NCI-H146 (cell line): Measurements from ENCODE around the gene CDCP2.
"Not testable (repeated sequence)": the region's sequence is repeated elsewhere in the genome, so short reads cannot be mapped to it uniquely, and the experiment has no call there.

Source experiments
- DNase-seq: peaks from one replicate; lab custom pipeline; 2025; lab: John Stamatoyannopoulos, UW

Gene CDCP2

GRCh38 chr1:54115520-54115919 is 37.3 kb downstream of the CDCP2 start:
- DNase-seq, result no peak

DNA sequence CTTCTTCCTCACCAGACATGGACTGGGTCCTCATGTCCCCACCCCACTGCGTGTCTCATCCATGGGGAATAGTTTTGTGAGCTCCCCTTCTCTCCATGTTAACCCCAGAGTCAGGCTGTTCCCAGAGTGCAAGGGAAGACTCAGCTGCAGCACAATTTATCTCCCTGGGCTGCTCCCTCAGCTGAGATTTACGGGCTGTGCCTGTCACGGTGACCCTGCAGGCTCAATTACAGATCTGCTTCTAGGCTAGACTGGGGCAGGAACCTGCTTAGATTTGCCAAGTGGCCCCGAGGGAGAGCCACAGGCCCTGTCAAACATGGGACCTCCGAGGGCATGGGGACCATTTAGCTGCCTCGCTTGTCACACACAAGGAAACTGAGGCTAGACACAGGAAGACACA is 37.8 kb downstream of the CDCP2 start:
- DNase-seq, result no peak

- DNase-seq, result no peak
These were observed 38.8 kb downstream of the CDCP2 start for GRCh38 chr1:54114001-54114400.

DNA sequence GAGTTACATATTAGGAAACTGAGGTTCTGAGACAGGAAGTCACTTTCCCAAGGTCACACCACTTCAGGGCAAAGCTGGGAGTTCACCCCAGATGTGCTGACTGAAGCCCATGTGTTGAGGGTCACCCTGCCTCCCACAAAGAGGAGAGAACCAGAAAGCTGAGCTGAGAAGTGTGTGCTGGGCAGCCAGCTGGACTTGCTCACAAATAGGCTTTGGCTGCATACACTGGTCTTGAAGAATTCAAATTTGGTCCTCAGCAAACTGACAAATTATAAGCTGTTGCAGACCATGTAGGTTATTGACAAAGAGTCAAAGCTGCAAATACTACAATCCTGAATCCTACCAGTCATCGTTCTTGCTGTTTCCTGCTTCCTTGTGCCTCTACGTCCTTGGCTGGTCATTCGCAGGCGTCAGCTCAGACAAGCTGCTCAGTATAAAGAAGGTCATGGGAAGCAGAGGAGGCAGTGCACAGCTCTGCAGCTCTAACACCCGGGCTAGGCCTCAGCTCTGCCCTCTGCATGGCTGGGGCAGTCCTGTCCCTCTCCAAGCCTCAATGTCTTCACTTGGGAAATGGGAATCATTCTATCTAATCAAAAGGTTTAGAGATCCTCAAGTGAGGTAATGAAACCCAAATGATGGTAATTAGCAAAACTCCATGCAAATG is 40.0 kb downstream of the CDCP2 start:
- DNase-seq, result no peak

DNA sequence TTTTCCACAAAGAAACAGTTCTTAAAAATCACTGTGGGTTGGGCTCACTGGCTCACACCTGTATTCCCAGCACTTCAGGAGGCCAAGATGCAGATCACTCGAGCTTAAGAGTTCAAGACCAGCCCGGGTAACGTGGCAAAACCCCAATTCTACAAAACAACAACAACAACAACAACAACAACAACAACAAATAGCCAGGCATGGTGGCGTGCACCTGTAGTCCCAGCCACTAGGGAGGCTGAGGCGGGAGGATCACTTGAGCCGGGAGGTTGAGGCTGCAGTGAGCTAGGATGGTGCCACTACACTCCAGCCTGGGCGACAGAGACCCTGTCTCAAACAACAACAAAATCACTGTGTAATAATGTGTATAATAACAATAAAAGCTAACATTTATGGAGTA is 40.8 kb downstream of the CDCP2 start:
- DNase-seq, result no peak

GRCh38 chr1:54111624-54112023 is 41.2 kb downstream of the CDCP2 start:
- DNase-seq, result no peak

DNA sequence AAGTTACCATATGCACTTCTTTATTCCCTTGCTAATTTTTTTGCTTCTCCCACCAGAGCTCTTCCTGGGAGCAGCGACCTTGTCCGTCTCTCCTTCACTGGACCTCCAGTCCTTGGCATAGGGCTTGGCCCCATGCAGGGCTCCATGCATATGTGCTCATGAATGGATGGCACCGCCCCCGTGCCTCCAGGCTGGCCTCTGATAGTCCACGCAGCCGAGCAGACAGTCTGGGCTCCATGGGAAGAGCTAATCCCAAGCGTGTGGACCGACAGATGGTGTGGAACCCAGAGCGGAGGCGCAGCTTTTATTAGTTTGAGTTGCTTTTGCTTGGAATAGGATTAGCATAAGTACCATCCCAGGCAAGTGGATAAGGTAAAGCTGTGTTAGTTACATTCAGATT is 41.8 kb downstream of the CDCP2 start:
- DNase-seq, result no peak

DNA sequence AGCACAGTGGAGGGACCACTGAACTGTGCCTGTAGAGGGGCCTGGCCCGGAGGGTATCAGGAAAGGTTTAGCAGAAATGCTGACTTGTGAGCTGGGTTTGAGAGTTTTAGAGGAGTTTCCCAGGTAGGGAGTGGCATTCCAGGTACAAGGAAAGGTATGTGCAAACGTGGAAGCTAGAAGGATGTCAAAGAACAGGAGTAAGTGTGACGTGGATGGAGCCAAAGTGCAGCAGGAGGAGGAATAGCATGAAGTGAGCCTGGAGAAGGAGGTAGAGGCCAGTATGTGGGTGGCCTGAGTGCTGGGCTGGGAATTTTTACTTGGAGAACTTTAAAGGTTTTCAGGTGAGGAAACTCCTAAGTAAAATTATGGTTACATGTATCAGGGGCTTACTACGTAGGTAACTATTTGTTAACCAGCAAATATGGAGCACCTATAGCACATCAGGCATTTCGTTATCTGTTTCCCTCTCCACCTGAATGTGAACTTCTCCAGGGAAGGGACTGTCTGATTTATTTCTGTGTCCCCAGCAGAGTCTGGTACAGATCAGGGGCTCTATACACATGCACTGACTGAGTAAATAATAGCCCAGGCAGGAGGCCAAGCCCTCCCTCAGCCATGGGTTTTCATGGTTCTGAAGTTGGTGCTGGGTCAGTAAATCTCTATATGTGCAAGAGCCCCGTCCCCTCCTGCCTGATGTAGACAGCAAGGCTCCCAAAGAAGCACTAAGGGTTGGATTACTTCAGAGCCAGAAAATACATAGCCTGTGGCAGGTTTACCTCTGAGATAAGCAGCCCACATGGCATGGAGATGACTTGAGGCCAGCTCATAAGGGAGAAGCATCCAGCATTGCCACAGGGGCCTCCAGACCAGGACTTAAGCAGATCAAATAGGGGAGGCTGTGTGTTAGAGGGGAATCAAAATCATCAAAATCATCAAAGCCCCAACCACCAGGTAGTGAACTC is 43.4 kb downstream of the CDCP2 start:
- DNase-seq, result no peak

DNA sequence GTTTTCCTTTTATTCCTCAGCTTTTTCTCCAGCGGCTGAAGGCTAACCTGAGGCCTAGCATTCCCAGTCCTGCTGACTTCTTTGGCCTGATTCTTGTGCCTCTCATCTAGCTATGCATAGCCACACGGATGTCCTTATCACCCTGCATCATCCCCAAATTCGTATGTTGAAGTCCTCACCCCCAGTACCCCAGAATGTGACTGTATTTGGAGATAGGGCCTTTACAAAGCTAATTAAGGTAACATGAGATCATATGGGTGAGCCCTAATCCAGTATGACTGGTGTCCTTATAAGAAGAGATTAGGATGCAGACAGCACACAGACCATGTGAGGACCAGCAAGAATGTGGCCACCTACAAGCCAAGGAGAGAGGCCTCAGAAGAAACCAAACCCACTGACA is 44.6 kb downstream of the CDCP2 start:
- no peak for DNase-seq

DNA sequence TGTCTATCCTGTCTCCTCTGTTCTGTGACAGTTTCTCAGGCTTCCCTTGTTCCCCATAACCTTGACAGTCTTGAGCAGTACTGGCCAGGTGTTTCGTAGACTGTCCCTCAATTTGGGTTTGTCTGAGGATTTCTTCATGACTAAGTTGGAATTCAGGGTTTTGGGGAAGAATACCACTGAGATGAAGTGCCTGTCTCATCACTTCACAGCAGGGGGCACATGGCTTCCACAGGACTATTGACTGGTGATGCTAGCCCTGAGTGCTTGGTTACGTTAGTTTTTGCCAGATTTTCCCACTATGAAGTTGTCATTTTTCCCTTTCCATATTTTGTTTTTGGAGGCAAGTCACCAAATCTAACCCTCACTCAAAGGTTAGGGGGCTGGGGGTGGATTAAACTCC is 45.7 kb downstream of the CDCP2 start:
- DNase-seq, result no peak

DNA sequence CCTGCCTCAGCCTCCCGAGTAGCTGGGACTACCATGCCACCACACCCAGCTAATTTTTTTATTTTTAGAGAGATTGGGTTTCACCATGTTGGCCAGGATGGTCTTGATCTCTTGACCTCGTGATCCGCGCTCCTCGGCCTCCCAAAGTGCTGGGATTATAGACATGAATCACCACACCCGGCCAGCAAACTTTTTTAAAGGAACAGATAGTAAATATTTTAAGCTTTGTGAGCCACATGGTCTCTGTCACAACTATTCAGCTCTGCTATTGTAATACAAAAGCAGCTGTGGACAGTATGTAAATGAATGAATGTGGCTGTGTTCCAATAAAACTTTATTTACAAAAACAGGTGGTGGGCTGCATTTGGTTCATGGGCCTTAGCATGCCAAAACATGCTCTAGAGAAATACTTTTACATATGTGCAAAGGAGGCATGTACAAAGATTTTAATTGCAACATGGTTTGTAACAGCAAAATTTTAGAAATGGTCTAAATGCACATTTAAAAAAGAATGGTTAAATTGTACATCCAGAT is 47.0 kb downstream of the CDCP2 start:
- no peak for DNase-seq

DNA sequence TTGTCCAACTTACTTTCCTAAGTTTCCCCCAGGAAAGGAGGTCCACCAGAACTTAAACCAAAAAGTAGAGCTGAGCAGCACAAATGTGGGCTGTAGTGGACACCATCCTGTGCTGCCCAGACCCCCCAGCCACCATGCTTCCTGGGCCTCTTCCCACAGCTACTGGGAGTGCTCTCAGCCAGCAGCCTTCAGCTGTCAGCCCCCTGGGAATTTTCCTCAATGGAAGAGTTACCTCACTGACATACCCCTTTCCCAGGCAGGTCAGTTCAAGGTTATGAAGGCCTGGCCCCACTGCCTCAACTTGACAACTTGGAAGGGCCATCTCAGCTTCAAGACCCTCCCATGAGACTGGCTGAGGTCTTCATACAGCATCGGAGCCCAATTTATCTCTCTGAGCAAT is 47.7 kb downstream of the CDCP2 start:
- DNase-seq, result no peak

DNA sequence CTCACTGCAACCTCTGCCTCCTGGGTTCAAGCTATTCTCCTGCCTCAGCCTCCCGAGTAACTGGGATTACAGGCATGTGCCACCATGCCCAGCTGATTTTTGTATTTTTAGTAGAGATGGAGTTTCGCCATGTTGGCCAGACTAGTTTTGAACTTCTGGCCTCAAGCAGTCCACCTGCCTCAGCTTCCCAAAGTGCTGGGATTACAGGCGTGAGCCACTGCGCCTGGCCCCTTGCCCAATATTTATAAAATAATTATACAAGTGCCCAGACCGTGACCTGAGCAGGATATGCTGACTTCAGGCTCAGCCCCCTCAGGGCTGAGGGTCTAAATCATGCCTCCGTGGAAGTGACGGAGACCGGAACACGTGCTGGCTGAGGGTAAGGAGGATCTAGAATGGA is 48.2 kb downstream of the CDCP2 start:
- not testable (repeated sequence) for DNase-seq

- no peak for DNase-seq
These were observed 49.4 kb downstream of the CDCP2 start for GRCh38 chr1:54103414-54103813.

GRCh38 chr1:54100500-54100899 is 52.3 kb downstream of the CDCP2 start:
- DNase-seq, result no peak

GRCh38 chr1:54099061-54099610 is 53.7 kb downstream of the CDCP2 start:
- no peak for DNase-seq

- DNase-seq, result no peak
These were observed 55.9 kb downstream of the CDCP2 start for GRCh38 chr1:54096877-54097240.

DNA sequence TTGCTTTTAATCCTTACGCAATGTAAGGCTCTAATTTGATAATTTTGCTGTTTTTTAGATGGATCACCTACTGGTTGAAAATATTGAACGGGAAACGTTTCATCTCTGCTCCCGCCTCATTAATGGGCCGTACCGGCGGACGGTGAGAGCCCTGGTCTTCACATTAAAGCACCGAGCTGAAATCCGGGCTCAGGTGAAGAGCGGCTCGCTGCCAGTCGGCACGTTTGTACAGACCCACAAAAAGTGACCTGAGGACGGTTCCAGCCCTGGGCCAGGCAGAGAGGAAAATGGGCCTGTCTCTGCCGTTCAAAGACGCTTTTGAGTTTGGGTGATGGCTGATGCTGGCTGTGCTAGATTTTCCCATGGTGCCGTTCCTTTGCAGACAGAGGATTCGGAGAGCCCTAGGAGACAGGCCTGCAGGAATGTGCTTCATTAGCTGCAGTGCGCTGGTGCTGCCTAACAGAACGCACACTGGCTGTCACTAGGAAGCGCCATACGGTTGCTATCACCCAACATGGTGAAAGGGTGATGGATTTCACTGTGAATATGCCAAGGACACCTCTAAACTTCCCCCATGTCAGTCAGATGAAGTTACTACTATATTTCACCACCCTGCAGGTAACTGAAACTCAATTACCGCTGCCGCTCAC is 56.4 kb downstream of the CDCP2 start:
- no peak for DNase-seq

- peak; percentile 19 for DNase-seq
These were observed 57.1 kb downstream of the CDCP2 start for GRCh38 chr1:54095546-54096226.

- DNase-seq, result not testable (repeated sequence)
These were observed 58.1 kb downstream of the CDCP2 start for GRCh38 chr1:54094730-54095105.

DNA sequence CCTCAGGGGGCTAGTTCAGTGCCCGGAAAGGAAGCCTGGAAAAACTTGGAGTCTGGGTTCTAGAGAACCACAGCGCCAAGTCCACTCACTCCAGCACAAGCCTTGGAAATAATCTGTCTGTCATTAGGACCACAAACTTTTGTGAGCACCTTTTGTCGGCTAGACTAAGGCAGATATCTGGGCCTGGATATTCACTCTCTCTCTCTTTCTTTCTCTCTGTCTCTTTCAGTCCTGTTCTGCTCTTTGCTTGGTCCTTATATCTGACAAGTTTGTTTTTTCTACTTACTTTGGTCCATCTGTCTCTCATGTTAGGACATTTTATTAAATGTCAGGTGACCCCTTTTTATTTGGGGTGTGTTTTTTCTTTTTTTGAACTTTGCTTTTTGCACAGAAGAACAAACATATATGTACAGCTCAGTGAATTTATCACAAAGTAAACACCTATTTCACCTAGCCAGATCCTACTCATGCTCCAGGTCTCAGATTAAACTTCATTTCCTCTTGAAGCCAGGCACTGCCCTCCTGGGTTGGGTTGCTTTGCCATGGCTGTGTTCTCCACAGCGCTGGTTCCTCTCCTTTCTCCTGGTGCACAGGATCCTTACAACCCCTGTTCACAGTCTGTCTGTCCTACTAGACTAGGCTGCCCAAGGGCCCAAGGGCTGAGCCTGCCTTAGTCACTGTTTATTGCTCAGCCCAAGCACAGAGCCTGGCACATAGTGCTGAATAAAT is 58.6 kb downstream of the CDCP2 start:
- DNase-seq, result no peak
